Activated gamma-delta T cell (primary cell): ENCODE measurements around the gene TNNI3K.
A peak's percentile ranks its signal among the peaks of the same experiment; 100 is the strongest.
"Not testable (repeated sequence)": the region's sequence is repeated elsewhere in the genome, so short reads cannot be mapped to it uniquely, and the experiment has no call there.

ENCODE experiments used
- DNase-seq: peaks from one replicate; lab custom pipeline; 2025; lab: John Stamatoyannopoulos, UW
- total RNA-seq, 2 donors: gene quantifications; one replicate each; lab custom pipeline; 2026; lab: John Stamatoyannopoulos, UW

Gene TNNI3K, protein sequence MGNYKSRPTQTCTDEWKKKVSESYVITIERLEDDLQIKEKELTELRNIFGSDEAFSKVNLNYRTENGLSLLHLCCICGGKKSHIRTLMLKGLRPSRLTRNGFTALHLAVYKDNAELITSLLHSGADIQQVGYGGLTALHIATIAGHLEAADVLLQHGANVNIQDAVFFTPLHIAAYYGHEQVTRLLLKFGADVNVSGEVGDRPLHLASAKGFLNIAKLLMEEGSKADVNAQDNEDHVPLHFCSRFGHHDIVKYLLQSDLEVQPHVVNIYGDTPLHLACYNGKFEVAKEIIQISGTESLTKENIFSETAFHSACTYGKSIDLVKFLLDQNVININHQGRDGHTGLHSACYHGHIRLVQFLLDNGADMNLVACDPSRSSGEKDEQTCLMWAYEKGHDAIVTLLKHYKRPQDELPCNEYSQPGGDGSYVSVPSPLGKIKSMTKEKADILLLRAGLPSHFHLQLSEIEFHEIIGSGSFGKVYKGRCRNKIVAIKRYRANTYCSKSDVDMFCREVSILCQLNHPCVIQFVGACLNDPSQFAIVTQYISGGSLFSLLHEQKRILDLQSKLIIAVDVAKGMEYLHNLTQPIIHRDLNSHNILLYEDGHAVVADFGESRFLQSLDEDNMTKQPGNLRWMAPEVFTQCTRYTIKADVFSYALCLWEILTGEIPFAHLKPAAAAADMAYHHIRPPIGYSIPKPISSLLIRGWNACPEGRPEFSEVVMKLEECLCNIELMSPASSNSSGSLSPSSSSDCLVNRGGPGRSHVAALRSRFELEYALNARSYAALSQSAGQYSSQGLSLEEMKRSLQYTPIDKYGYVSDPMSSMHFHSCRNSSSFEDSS
- 0 to 0.04 reads per million in 2 donors for total RNA-seq

- no peak for DNase-seq
Observed at GRCh38 chr1:74235153-74235552, at the start of gene TNNI3K. Gene TNNI3K (plus strand): TSS chr1:74235387. CDS start chr1:74235452, 65 bp downstream.

DNA sequence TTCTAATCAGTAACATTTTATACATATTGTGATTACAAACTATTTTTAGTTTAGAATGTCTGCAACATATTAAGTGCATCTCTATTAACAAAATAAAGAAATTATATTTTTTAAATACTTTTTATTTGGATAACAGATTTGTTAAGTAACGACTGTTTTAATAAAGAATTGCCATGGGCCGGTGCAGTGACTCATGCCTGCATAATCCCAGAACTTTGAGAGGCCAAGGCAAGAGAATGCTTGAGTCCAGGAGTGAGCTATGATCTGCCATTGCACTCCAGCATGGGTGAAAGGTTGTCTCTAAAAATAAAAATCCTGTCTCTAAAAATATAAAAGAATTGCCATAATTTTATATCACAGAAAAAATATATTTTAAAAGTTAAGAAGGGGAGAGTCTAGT lies 41.3 kb upstream of the TNNI3K start:
- no peak for DNase-seq

DNA sequence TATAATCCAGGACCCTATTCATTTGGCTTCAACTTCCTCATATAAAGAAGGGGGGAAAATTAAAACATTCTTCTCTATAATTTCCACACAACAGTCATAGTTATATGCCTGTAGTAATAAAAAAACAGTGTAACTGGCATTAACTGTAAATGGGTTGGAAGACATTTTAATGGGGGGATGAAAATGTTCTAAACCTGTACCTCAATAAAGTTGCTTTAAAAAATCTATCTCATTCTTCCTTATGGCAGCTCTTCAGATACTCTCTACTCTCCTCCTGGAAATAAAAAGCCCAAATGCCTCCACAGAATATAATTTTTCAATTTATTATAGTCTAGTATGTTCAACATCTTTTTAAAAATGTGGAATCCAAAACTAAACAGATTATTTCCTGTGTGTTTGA lies 39.8 kb upstream of the TNNI3K start:
- no peak for DNase-seq

DNA sequence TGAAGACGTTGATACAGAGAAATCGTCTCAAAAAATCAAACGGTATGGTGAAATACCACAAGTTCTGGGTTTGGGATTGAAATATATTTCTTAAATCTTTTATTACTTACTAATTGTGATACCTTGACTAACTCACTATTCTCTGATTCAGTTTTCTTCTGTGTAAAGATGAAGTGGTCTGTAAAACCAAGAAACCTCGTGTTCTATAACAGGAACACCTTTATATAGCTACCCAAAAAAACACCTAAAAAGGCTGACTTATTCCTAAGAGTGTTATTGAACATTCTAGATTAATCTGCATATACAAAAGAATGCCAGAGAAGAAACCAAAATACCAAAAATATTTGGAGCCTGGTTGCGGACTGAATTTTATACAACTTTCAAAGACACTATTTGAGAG lies 37.9 kb upstream of the TNNI3K start:
- no peak for DNase-seq

DNA sequence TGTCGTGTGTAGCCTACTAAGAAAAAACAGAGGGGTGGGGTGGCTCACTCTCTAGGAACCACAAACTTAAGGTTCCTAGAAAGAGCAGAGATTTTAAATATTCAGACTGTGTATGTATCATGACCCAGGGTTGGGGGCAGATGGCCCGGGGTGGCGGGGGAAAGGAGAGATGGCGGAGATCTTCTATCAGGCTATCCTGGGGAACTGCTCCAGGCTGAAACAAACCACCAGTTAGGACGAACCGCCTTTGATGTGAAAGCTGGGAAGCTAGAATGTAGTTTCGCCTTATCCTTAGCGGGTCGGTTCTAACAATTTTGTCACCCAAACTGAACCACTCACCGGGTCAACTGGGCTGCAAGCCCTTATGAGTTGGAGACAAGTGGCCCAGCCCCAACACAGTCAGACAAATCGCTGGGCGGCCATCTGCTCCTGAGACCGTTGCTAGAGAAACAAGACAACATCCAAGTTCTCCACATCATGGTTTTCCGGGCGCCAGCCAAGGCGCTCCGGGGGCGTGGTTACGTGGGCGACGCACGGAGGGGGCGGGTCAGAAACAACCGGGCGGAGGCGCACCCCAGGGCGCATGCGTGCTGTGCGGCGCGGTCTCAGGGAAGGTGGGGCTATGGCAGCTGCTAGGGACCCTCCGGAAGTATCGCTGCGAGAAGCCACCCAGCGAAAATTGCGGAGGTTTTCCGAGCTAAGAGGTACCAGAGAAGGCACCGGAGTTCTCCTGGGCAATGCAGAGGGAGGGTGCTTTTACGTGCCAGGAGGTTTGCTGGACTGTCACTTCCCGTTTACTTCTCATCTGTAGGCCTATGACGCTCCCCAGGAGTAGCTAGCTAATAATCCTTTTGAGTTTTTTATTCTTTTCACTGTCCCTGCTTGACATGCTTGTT lies 37.3 kb upstream of the TNNI3K start, which contains the start of the genes FPGT and LRRIQ3:
TSS of gene FPGT (plus strand) at position 586 of the 896 bp plus-strand sequence. CDS start at position 623, 37 bp downstream.
TSS of gene LRRIQ3 (minus strand) at position 520 of the 896 bp plus-strand sequence. CDS start 14,492 bp downstream, outside the sequence.
- DNase-seq: peak; percentile 94

GRCh38 chr1:74199504-74199903 lies 35.7 kb upstream of the TNNI3K start:
- no peak for DNase-seq

DNA sequence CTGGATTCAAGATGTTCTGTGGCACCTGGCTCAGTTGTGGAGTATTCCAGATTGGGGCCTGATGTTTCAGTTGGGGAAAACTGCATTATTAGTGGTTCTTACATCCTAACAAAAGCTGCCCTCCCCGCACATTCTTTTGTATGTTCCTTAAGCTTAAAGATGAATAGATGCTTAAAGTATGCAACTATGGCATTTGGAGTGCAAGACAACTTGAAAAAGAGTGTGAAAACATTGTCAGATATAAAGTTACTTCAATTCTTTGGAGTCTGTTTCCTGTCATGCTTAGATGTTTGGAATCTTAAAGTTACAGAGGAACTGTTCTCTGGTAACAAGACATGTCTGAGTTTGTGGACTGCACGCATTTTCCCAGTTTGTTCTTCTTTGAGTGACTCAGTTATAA lies 29.9 kb upstream of the TNNI3K start:
- DNase-seq: no peak

DNA sequence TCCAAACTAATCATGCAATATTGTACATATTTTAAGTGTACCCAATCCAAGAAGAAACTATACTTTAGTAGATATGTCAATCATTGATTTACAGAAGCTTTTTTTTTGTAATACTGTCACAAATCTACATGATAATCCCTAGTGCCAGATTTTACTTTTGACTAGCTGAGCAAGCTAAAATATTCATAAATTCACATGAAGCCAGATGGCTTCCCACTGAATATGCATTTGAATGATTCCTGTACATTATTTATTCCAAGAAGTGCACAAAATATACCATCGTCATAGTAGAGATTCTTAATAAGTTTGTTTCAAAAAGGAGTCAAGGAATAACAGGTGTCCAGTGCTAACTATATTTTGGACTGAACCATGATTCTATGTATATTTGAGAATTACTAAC lies 20.0 kb upstream of the TNNI3K start:
- no peak for DNase-seq

- DNase-seq: no peak
Observed at GRCh38 chr1:74222701-74223100, 12.5 kb upstream of the TNNI3K start.

GRCh38 chr1:74223453-74223852 lies 11.7 kb upstream of the TNNI3K start:
- no peak for DNase-seq

DNA sequence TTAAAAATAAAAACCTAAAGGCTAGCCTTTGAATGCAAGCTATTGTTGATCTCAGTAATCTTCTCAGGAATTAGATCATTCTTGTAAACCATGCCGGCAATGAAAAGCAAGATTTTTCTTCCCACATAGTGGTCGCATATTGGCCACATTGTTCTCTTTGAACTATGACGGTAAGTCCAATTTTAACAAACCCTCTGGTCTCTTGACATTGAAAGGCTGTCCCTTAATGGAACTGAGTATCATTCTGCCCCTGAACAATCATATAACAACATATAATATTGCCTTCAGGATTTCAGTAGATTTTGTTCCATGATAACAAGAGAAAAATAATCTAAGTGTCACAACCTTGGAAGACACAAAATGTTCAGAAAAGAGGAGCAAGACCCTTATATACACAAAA lies 1.3 kb downstream of the TNNI3K start:
- no peak for DNase-seq

DNA sequence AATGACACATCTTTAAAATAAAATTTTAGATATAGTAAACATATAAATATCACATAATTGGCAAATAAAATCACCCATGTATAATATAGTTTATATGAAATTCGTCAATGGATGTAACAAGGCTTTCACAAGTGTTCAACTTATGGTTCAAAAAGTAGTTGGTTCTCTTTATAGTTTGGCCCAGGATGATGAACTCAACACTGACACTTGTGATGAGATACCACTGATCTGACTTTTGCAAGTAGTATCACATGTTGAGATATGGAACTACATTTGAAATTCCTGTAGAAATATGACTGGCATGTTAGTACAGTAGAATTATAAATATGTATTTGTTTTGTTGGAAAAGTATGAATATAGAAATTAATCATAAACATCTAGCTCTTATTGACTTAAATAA lies 1.8 kb downstream of the TNNI3K start:
- no peak for DNase-seq

- no peak for DNase-seq
Observed at GRCh38 chr1:74237787-74238186, 2.6 kb downstream of the TNNI3K start.

DNA sequence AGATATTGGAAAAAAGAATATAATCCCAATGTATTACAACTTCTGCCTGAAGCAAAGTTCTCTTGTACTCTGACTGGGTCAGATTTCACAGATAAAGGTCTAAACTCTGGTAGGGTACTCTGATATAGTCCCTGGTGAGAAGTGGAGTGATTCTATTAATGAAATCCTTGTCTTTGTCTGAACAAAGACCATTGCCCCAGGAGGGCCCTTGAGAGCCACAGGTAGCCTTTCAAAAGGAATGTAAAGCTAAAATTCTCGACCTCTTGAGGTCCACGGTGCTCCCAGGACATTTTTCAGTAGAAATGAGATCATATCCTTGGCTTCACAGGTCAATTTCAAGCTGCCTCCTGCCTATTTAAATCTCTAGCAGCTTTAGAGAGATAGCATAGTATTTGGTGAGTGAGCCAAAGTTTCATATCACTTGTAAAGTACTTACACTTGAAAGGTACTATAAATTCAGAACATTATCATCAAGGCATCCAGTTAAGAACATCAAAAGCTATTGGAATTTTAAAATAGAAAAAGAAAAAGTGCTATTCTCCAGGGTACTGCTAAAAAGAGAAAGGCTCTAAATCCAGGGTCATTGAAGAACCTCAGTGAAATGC lies 10.1 kb downstream of the TNNI3K start:
- no peak for DNase-seq

GRCh38 chr1:74246315-74246714 lies 11.1 kb downstream of the TNNI3K start:
- DNase-seq: no peak

DNA sequence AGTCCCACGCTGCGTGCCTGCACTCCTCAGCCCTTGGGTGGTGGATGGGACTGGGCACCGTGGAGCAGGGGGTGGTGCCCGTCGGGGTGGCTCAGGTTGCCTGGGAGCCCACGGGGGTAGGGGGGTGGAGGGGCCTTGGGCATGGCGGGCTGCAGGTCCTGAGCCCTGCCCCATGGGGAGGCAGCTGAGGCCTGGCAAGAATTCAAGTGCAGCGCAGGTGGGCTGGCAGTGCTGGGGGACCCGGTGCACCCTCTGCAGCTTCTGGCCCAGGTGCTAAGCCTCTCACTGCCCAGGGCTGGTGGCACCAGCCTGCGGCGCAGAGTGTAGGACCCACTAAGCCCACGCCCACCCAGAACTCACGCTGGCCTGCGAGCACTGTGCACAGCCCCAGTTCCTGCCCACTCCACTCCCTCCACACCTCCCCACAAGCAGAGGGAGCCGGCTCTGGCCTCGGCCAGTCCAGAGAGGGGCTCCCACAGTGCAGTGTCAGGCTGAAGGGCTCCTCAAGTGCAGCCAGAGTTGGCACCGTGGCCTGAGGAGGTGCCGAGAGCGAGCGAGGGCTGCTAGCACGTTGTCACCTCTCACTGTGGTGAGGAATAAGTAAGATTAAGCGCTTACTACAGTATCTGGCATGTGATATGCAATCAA lies 12.8 kb downstream of the TNNI3K start:
- no peak for DNase-seq

DNA sequence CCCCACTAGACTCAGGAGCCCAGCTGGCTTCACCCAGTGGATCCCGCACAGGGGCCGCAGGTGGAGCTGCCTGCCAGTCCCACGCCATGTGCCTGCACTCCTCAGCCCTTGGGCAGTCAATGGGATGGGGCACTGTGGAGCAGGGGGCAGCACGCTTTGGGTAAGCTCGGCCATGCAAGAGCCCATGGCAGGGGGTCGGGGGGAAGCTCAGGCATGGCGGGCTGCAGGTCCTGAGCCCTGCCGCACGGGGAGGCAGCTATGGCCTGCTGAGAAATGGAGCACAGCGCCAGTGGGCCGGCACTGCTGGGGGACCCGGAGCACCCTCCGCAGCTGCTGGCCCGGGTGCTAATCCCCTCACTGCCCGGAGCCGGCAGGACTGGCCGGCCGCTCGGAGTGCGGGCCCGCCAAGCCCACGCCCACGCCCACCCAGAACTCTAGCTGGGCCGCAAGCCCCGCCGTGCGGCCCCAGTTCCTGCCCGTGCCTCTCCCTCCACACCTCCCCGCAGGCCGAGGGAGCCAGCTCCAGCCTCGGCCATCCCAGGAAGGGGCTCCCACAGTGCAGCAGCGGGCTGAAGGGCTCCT lies 18.1 kb downstream of the TNNI3K start:
- not testable (repeated sequence) for DNase-seq

DNA sequence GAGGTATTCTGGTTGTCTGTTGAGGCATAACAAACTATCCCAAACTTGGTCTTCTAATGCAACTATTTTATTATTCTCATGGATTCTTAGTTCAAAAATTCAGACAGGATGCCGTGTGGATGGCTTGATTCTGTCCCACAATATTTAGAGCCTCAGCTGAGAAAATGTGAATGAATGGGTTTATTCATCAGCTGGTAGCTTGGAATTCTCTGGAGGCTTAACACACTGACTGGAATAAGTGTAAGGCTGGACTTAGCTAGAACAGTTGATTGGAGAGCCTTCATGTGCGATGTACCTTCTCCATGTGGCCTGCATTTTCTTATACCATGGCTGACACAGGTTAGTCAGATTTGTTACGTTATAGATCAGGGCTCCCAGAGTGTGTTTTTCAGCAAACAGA lies 30.8 kb downstream of the TNNI3K start:
- no peak for DNase-seq

GRCh38 chr1:74271503-74271902 lies 36.3 kb downstream of the TNNI3K start:
- DNase-seq: no peak

DNA sequence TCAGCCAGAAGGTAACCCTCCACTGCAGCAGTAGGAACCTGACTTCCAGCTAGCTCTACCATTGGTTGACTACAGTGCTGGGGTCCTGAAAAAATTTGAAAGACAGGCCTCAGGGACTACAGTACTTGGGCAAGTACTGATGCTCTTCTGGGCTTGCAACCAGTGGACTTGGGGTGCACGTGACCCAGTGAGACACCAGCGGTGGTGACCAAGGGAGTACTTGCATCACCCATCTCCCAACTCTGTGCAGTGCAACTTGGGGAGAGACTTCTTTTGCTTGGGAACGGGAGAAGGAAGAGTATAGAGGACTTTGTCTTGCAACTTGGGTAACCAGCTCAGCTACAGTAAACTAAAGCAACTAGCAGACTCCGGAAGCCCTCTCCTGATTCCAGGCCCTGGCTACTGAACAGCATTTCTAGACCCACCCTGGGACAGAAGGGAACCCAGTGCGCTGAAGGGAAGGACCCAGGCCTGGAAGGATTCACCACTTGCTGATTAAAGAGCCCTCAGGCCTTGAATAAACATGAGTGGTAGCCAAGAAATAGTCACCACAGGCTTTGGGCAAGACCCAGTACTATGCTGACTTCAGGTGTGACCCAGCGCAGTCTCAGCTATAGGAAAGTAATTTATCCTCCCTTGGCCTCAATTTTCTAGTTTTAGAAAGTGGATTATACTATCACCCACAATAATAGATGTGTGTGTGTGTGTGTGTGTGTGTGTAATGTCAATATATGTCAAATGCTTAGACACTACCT lies 45.6 kb downstream of the TNNI3K start:
- no peak for DNase-seq
